Measurements from ENCODE around the gene TBC1D13. TPM values are rescaled to one million over a fixed set of nuclear protein-coding genes. Genes with fewer than 3 reads are reported as not detected.

Gene TBC1D13
- total and polyA plus RNA-seq, 2 of the 4 experiments (the other 2 are of a cell fraction) = 9.1 to 26.4 TPM

- H4K5ac ChIP-seq (ENCODE audit: low read depth, low read length) = no peak overlapping the region
- intact Hi-C loops (cut with micrococcal nuclease) = no loop called here
- H3K9ac ChIP-seq (ENCODE audit: low read depth, low read length) = no peak overlapping the region
- H3K79me1 ChIP-seq (ENCODE audit: low read depth in 1 of 2, low read length in 2 of 2) = peaks cover 13 to 18% of the 10 kb centered on the region in 2 experiments; a peak in 3 of 4 replicates
- in situ Hi-C loops (cut with MboI; ENCODE audit: low sequenced_read_pairs) = no loop called here
- no peak overlapping the region for H4K91ac ChIP-seq (ENCODE audit: insufficient read depth, low read depth, low read length)
- H2AK9ac ChIP-seq (replicated peaks; ENCODE audit: low read depth, low read length, poor library complexity) = no peak overlapping the region
- H4K20me1 ChIP-seq (ENCODE audit: insufficient read depth, low read length) = no peaks in the 10 kb centered on the region
- no peak overlapping the region for H3K4me3 ChIP-seq (ENCODE audit: insufficient read depth, low read depth, low read length)
- no peak overlapping the region for H2AK5ac ChIP-seq (ENCODE audit: low read depth, low read length)
- no peak overlapping the region for H2AFZ ChIP-seq (replicated peaks; ENCODE audit: low read length, poor library complexity)
- H4K8ac ChIP-seq (ENCODE audit: low read depth in 2 of 2, low read length in 2 of 2) = no peak overlapping the region
- no peaks in the 10 kb centered on the region for H3K9me3 ChIP-seq (ENCODE audit: control insufficient read depth, insufficient read depth, low read length)
- no peak overlapping the region for H3K18ac ChIP-seq (ENCODE audit: low read depth, low read length)
- dilution Hi-C loops (cut with HindIII; ENCODE audit: low sequenced_read_pairs, unreplicated experiment) = no loop called here
- no peak overlapping the region for H2BK20ac ChIP-seq (ENCODE audit: low read depth, low read length)
- ATAC-seq (ENCODE audit: low read depth) (no peak), DNase-seq (no peak)
- no peak for TF ChIP-seq FOS (IDR thresholded peaks at IDR 0.05; ENCODE audit: low read depth, low read length)
- TF ChIP-seq CEBPB (IDR thresholded peaks at IDR 0.05; ENCODE audit: low read depth, low read length) = no peak
- TF ChIP-seq MAFK (IDR thresholded peaks at IDR 0.05; ENCODE audit: low read depth, low read length) = no peak
- no peak for TF ChIP-seq RCOR1 (IDR thresholded peaks at IDR 0.05; ENCODE audit: insufficient replicate concordance, low read length)
- no peak for TF ChIP-seq POLR2A (IDR thresholded peaks at IDR 0.05; ENCODE audit: low read depth, low read length)
- TF ChIP-seq USF2 (IDR thresholded peaks at IDR 0.05; ENCODE audit: low read depth, low read length) = no peak
- no peak for TF ChIP-seq CHD1 (IDR thresholded peaks at IDR 0.05; ENCODE audit: low read depth, low read length)
- no peak for TF ChIP-seq MXI1 (IDR thresholded peaks at IDR 0.05; ENCODE audit: borderline replicate concordance, low read depth, low read length)
- TF ChIP-seq SMC3 (IDR thresholded peaks at IDR 0.05; ENCODE audit: low read depth, low read length) = no peak
- no peak for TF ChIP-seq RAD21 (IDR thresholded peaks at IDR 0.05; ENCODE audit: low read length)
- no peaks in the 10 kb centered on the region for H3K4me1 ChIP-seq (ENCODE audit: control insufficient read depth, insufficient read depth, low read length)
- no peak overlapping the region for H3K56ac ChIP-seq (ENCODE audit: extremely low read depth, insufficient read depth, low read length)
- no peak overlapping the region for H2BK5ac ChIP-seq (ENCODE audit: low read depth, low read length, poor library complexity, severe bottlenecking)
- H3K27ac ChIP-seq (ENCODE audit: insufficient read depth, low read length) = no peak overlapping the region
- H3K9me1 ChIP-seq (ENCODE audit: insufficient read depth, low read length) = peaks cover 4% of the 10 kb centered on the region; the same call in 1 of the 2 replicates
- no peak overlapping the region for H3K23ac ChIP-seq (ENCODE audit: low read depth, low read length)
- no peak overlapping the region for H3K14ac ChIP-seq (replicated peaks; ENCODE audit: low read depth, low read length)
- ChIA-PET CTCF (no interaction called here), POLR2A (ENCODE audit: unreplicated experiment) (no interaction called here)
- H3K36me3 ChIP-seq (ENCODE audit: control insufficient read depth, insufficient read depth, low read length) = peaks cover 42% of the 10 kb centered on the region
- no peak overlapping the region for H3K4me2 ChIP-seq (ENCODE audit: low read depth, low read length)
- no peaks in the 10 kb centered on the region for H3K27me3 ChIP-seq (ENCODE audit: control insufficient read depth, insufficient read depth, low read length)
- no peak overlapping the region for H2BK120ac ChIP-seq (ENCODE audit: low read depth, low read length)
- no peak overlapping the region for H3K4ac ChIP-seq (ENCODE audit: low read depth, low read length)
- 94% methylated on average over 5 of the region's 16 CpGs; no CpG with 5 or more reads in 1 of the 2 experiments for WGBS, 2 experiments (ENCODE audit: extremely low coverage in 2 of 2, insufficient read length in 1 of 2)
- H2BK15ac ChIP-seq (ENCODE audit: low read depth, low read length) = no peak overlapping the region
- BruUV-seq (replicated peaks) = no TSS peak
Measured at GRCh38 chr9:128753627-128754026, 33.4 kb upstream of the TBC1D13 start.

All from IMR-90 (cell line).